HG02981 (cell line): ENCODE data around the gene CMC1.
"Not testable (repeated sequence)": the region's sequence is repeated elsewhere in the genome, so short reads cannot be mapped to it uniquely, and the experiment has no call there.

ENCODE experiments used
- ATAC-seq: cut with Tn5 transposase; IDR thresholded peaks from one replicate; pipeline ENCODE4 v1.9.1; 2021; ENCODE audit warnings: mild to moderate bottlenecking, moderate library complexity; ENCODE audit not compliant: unreplicated experiment

The CMC1 gene

DNA sequence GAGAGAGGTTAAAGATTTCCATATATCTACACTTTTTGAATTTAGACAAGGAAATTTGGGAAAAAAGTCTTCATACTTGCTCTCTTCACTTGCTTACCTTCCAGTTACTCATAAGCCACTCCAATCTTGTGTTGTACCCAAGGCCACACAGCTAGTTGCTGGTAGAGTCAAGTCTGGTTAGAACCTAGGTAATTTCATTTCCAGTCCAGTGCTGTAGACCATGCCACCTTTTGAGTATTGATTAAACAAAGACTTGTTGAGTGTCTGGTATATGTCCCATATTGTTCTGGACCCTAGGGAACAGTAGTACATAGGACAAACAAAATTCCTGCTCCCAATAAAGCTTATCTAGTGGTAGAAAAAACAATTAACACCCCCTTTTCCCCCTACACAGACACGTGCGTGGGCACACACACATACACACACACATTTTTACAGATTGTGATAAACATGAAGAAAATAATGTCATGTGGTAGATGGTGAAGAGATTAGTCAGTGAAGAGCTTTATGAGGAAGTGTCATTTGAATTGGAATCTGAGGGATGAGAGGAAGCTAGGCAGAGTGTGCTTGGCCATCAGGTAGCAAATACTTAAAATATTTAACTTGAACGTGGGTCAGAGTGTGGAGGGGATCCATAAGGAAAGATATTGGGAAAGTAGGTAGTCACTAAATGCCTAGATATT, 2.1 kb downstream of the CMC1 start:
- ATAC-seq: no peak

GRCh38 chr3:28244491-28244890, 3.1 kb downstream of the CMC1 start:
- ATAC-seq: no peak

- no peak for ATAC-seq
Measured at GRCh38 chr3:28247286-28247685, 5.9 kb downstream of the CMC1 start.

GRCh38 chr3:28250999-28251398, 9.6 kb downstream of the CMC1 start:
- no peak for ATAC-seq

- no peak for ATAC-seq
Measured at GRCh38 chr3:28252001-28252431, 10.6 kb downstream of the CMC1 start.

DNA sequence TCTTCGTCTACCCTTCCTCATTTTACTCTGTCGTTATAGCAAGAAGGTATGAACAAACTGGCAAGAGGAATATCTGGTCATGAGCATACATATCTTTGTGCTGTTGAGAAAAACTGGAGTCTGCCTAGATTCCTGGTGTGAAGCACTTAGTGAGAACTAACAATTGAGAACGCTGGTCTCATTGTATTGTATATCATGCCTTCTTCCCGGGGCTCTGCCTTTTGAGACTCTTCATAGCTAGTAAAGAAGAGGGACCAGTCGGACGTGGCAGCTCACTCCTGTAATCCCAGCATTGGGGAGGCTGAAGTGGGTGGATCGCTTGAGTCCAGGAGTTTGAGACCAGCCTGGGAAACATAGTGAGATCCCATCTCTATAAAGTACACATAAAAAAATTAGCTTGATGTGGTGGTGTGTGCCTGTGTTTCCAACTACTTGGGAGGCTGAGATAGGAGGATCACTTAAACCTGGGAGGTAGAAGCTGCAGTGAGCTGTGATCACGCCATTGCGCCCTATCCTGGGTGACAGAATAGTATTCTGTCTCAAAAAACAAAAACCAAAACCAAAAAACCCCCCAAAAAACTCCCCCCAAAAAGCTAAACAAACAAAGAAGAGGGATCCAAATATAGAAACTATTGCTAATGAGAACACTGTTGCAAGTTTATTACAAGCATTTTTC, 11.8 kb downstream of the CMC1 start:
- no peak for ATAC-seq

- ATAC-seq: no peak
Measured at GRCh38 chr3:28262001-28262400, 20.6 kb downstream of the CMC1 start.

- no peak for ATAC-seq
Measured at GRCh38 chr3:28265641-28266040, 24.2 kb downstream of the CMC1 start.

GRCh38 chr3:28267984-28268849, 26.8 kb downstream of the CMC1 start:
- no peak for ATAC-seq

GRCh38 chr3:28268989-28269388, 27.6 kb downstream of the CMC1 start:
- no peak for ATAC-seq

- not testable (repeated sequence) for ATAC-seq
Measured at GRCh38 chr3:28269884-28270283, 28.5 kb downstream of the CMC1 start.

DNA sequence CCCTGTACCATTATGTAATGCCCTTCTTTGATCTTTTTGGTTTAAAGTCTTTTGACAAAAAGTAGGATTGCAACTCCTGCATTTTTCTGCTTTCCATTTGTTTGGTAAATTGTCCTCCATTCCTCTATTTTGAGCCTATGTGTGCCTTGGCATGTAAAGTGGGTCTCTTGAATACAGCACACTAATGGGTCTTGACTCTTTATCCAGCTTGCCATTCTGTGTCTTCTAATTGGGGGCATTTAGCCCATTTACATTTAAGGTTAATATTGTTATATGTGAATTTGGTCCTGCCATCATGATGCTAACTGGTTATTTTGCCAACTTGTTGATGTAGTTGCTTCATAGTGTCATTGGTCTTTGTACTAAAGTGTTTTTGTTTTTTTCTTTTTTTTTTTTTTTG, 32.4 kb downstream of the CMC1 start:
- ATAC-seq: no peak

- no peak for ATAC-seq
Measured at GRCh38 chr3:28278918-28279317, 37.5 kb downstream of the CMC1 start.

DNA sequence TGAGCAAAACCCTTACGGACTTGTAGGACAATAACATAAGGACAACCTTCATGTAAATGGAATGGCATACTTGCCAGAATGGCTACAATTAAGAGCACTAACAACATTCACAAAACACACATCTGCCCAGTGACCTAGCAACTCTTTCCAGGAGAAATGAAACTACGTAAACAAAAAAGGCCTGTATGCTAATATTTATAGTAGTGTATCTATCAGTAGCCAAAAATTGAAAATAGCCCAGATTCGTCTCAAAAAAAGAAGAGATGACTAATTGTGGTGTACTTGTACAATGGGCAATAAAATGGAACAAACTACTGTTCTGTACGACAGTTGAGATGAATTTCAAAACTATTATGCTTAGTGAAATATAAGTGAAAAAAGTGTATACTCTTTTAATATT, 38.4 kb downstream of the CMC1 start:
- ATAC-seq: no peak

GRCh38 chr3:28280781-28281180, 39.4 kb downstream of the CMC1 start:
- no peak for ATAC-seq

GRCh38 chr3:28286595-28286994, 45.2 kb downstream of the CMC1 start:
- ATAC-seq: peak; percentile 87

GRCh38 chr3:28287046-28287445, 45.6 kb downstream of the CMC1 start:
- no peak for ATAC-seq

DNA sequence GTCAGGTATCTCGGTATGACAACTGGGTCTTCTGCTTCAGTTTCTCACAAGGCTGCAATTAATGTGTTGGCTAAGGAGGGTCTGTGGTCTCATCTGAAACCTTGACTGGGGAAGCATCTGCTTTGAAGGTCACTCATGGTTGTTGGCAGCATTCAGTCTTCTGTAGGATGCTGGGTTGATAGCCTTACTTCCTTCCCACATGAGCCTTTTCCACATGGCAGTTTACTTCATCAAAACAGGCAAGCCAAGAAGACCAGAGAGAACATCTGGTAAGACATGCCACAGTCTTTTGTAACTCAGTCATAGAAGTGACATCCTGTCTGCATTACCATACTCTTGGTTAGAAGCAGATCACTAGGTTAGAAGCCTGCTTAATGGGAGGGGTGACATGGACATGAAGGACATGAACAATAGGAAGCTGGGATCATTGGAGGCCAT, 49.5 kb downstream of the CMC1 start:
- no peak for ATAC-seq

DNA sequence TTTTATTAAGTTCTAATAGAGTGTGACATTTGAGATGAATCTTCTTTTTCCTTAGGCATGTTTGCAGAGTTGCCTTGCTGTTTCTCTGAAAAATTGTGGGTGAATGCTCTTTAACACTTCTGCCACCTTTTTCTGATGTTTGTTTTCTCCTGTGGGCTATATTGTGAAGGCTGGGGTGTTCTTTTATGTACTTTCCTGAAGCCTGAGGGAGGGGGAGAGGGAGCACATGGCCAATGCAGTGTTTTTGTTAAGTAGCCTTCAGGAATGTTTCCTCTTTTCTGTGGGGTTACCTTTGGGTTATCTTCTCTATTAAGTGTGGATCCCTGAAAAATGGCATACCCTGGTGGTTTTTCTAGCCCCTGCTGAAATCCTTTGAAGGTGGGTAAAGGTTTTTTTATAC, 50.2 kb downstream of the CMC1 start:
- no peak for ATAC-seq

- ATAC-seq: no peak
Measured at GRCh38 chr3:28292622-28293021, 51.2 kb downstream of the CMC1 start.

GRCh38 chr3:28294667-28295413, 53.4 kb downstream of the CMC1 start:
- no peak for ATAC-seq
